Psoas muscle (tissue), 8 donors: Measurements from ENCODE around the gene SAMD4B. TPM values are rescaled to one million over a fixed set of nuclear protein-coding genes. Genes with fewer than 3 reads are reported as not detected.

Source experiments
- ATAC-seq, 4 donors: fragments of 200-7000 bp; cut with Tn5 transposase; one replicate each; pipeline ENCODE4 v1.9.1; 2020; ENCODE audit warnings: moderate library complexity in 3 of 4, mild to moderate bottlenecking in 2 of 4
- DNase-seq, 2 donors: peaks; one replicate each; pipeline ENCODE4 v3.0.0-alpha.2; 2020
- H3K27ac ChIP-seq: fragments of 200-600 bp; one replicate; pipeline ENCODE4 v1.8.0; 2022
- H3K27me3 ChIP-seq, 3 donors: fragments of 200-600 bp in 1 of 3; one replicate each; pipeline versions ENCODE4 v1.6.1 to v1.8.0; 2013 to 2022; ENCODE audit warnings: low read length in 2 of 3, mild to moderate bottlenecking in 2 of 3, moderate library complexity in 1 of 3; ENCODE audit not compliant: insufficient read depth in 3 of 3
- H3K36me3 ChIP-seq, 2 donors: fragments of 200-600 bp in 1 of 2; one replicate each; pipeline versions ENCODE4 v1.6.1 to v1.8.0; 2013 to 2022; ENCODE audit warnings: low read depth in 1 of 2, mild to moderate bottlenecking in 1 of 2, moderate library complexity in 1 of 2; ENCODE audit not compliant: insufficient read depth in 1 of 2
- H3K4me1 ChIP-seq: fragments of 200-600 bp; one replicate; pipeline ENCODE4 v1.8.0; 2022
- H3K4me3 ChIP-seq: fragments of 200-600 bp; one replicate; pipeline ENCODE4 v1.8.0; 2022; ENCODE audit warnings: mild to moderate bottlenecking
- H3K9me3 ChIP-seq: fragments of 200-600 bp; one replicate; pipeline ENCODE4 v1.8.0; 2022
- CTCF ChIP-seq: fragments of 200-600 bp; IDR thresholded peaks from one replicate; pipeline ENCODE4 v1.8.0; 2022; ENCODE audit warnings: antibody characterized with exemption
- WGBS, 3 donors: extraction: QIAGEN DNeasy Blood & Tissue Kit; methylation state at CpG; one replicate each; pipeline versions ENCODE4 v1.1.6 to v1.1.7; 2013; 5-methylcytosine and 5-hydroxymethylcytosine counted together
- intact Hi-C, 2 donors: fragments of 100-400 bp; cut with DNase I; formaldehyde crosslinking; loops; one replicate each; pipeline versions ENCODE4 v1.11.0 to v1.14.2; 2022
- polyA plus RNA-seq, 3 donors: library from polyadenylated mRNA; stranded (reverse); fragments of 200-250 nt; gene quantifications; one replicate each; pipeline ENCODE4 v1.2.3, GENCODE V29; 2013
- total RNA-seq, 4 donors: library from RNA; stranded (reverse); fragmentation: NEBNext Ultra II Directional in 2 of 4; extraction: Animal tissue kit (Norgen Biotek cat#: 25700) in 2 of 4; gene quantifications; one replicate each; pipeline versions ENCODE4 v1.2.1 to v1.2.4, GENCODE V29; 2021 to 2023
- donor health status: healthy with polysubstance abuse.
- donor health status: DM: no; HTN: no; CAD: no; lungs with moderate emphysema.
- donor health status: Bipolar disorder and iron deficiency.
- donor health status: healthy.
- donor health status: DM: yes; HTN: yes; CAD: no.
- donor health status: DM: no; HTN: no; CAD: no.
- donor health status: DM: no; HTN: no; CAD: no.
- donor health status: DM: yes; HTN: yes; CAD: no.

Gene SAMD4B
- total and polyA plus RNA-seq, 7 donors: 34.7 to 97.5 (median 58.4) TPM

GRCh38 chr19:39412100-39412866, 70.1 kb downstream of the SAMD4B start, which contains the start of gene PLEKHG2:
Gene PLEKHG2, plus strand, starts transcription at chr19:39412669. Its CDS starts 1,418 bp downstream, at chr19:39414087.
- intact Hi-C loops: loop anchor here (2.0 to 10.0 kb wide), 4 partner anchors 13 to 287 kb away; partner anchors contain the start of genes PAK4 (in 1 of the 2), RPS16 (in 1 of the 2) and SAMD4B (in 1 of the 2)
- TF ChIP-seq CTCF: no peak
- Histone ChIP-seq H3K4me1 (peaks cover 14% of the 10 kb centered on the region), H3K27ac (peak within 1 kb of the TSS; percentile 96), H3K4me3 (peak within 1 kb of the TSS; percentile 97), H3K36me3 (peaks cover 0 to 17% of the 10 kb centered on the region in 2 donors), H3K9me3 (no peaks in the 10 kb centered on the region), H3K27me3 (no peaks in the 10 kb centered on the region)
- peak; percentile 52 to 67 (median 53) for ATAC-seq
- peak; percentile 94 to 97 for DNase-seq
- 0 to 1% (median 0%) methylated on average over 47 to 60 of the region's 60 CpGs for WGBS, 3 donors

DNA sequence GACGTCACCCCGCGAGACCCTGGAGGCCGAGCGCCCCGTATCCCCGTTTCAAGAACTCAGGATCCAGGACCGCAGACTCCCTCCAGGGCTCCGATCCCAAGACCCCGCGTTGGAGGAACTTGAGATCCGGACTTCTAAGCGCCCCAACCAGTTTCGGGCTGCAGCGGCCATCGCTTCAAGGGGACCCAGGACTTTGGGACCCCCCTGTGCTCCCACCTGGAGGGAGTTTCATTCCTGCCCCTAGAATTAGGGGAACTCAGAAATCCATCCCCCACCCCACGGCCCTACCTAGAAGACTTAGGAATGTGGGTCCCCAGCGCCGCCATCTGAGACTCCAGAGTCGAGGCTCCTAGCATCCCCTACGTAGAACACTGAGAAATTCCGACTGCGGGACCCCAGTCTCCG, 70.6 kb downstream of the SAMD4B start:
- Histone ChIP-seq H3K9me3 (no peaks in the 10 kb centered on the region), H3K4me3 (peak overlapping the region; percentile 97), H3K27me3 (no peaks in the 10 kb centered on the region), H3K4me1 (peaks cover 14% of the 10 kb centered on the region), H3K36me3 (peaks cover 0 to 11% of the 10 kb centered on the region in 2 donors), H3K27ac (peak overlapping the region; percentile 96)
- intact Hi-C loops: loop anchor here (2.0 to 10.0 kb wide), 4 partner anchors 14 to 288 kb away; partner anchors contain the start of genes PAK4 (in 1 of the 2), RPS16 (in 1 of the 2) and SAMD4B (in 1 of the 2)
- peak; percentile 80 for TF ChIP-seq CTCF
- 0% methylated on average over 17 to 24 of the region's 24 CpGs for WGBS, 3 donors
- ATAC-seq (no peak), DNase-seq (no peak)

- no peak for ATAC-seq
- 3 to 6% (median 4%) methylated on average over 28 to 53 of the region's 54 CpGs for WGBS, 3 donors
- peaks cover 14% of the 10 kb centered on the region for H3K4me1 ChIP-seq
These were observed 71.2 kb downstream of the SAMD4B start for GRCh38 chr19:39413272-39413910.

More at GRCh38 chr19:39413272-39413910, 71.2 kb downstream of the SAMD4B start:
- Histone ChIP-seq H3K9me3 (no peaks in the 10 kb centered on the region), H3K27ac (peak overlapping the region; percentile 96), H3K4me3 (peak overlapping the region; percentile 97), H3K27me3 (no peaks in the 10 kb centered on the region), H3K36me3 (peaks cover 0 to 7% of the 10 kb centered on the region in 2 donors)
- DNase-seq: peak; percentile 73 to 87
- TF ChIP-seq CTCF: no peak
- intact Hi-C loops: loop anchor here (2.0 to 10.0 kb wide), 4 partner anchors 15 to 289 kb away; partner anchors contain the start of genes PAK4 (in 1 of the 2), RPS16 (in 1 of the 2) and SAMD4B (in 1 of the 2)
